GM04503 (cell line): Measurements from ENCODE around the gene STK24.
"Not testable (repeated sequence)": the region's sequence is repeated elsewhere in the genome, so short reads cannot be mapped to it uniquely, and the experiment has no call there.

Experiments used
- DNase-seq: peaks from one replicate; pipeline ENCODE4 v3.0.0-alpha.2; 2012; ENCODE audit warnings: low read depth

STK24 gene

GRCh38 chr13:98434060-98434459 is 142.8 kb downstream of the STK24 start:
- DNase-seq: no peak

GRCh38 chr13:98433654-98434053 is 143.3 kb downstream of the STK24 start:
- DNase-seq: no peak

- DNase-seq: no peak
These were observed 144.3 kb downstream of the STK24 start for GRCh38 chr13:98432638-98433037.

- no peak for DNase-seq
These were observed 146.8 kb downstream of the STK24 start for GRCh38 chr13:98429977-98430736.

GRCh38 chr13:98429531-98429930 is 147.4 kb downstream of the STK24 start:
- DNase-seq: no peak

- DNase-seq: no peak
These were observed 147.8 kb downstream of the STK24 start for GRCh38 chr13:98429081-98429480.

- DNase-seq: no peak
These were observed 148.5 kb downstream of the STK24 start for GRCh38 chr13:98428256-98428966.

GRCh38 chr13:98427331-98427995 is 149.4 kb downstream of the STK24 start:
- DNase-seq: no peak

- DNase-seq: no peak
These were observed 153.5 kb downstream of the STK24 start for GRCh38 chr13:98423417-98423816.

- no peak for DNase-seq
These were observed 154.9 kb downstream of the STK24 start for GRCh38 chr13:98422046-98422445.

- DNase-seq: no peak
These were observed 156.2 kb downstream of the STK24 start for GRCh38 chr13:98420554-98421175.

GRCh38 chr13:98419786-98420553 is 156.9 kb downstream of the STK24 start:
- no peak for DNase-seq

- DNase-seq: no peak
These were observed 160.5 kb downstream of the STK24 start for GRCh38 chr13:98416408-98416807.

GRCh38 chr13:98415326-98416070 is 161.4 kb downstream of the STK24 start:
- DNase-seq: no peak

- no peak for DNase-seq
These were observed 163.1 kb downstream of the STK24 start for GRCh38 chr13:98413796-98414195.

GRCh38 chr13:98413278-98413677 is 163.6 kb downstream of the STK24 start:
- DNase-seq: not testable (repeated sequence)

GRCh38 chr13:98411617-98412265 is 165.2 kb downstream of the STK24 start:
- no peak for DNase-seq

- DNase-seq: no peak
These were observed 165.9 kb downstream of the STK24 start for GRCh38 chr13:98411013-98411412.

GRCh38 chr13:98410612-98411011 is 166.3 kb downstream of the STK24 start:
- no peak for DNase-seq

GRCh38 chr13:98409281-98409680 is 167.6 kb downstream of the STK24 start:
- no peak for DNase-seq

GRCh38 chr13:98407575-98407974 is 169.3 kb downstream of the STK24 start:
- DNase-seq: no peak
